ENCODE results near the gene PCNX1.
A peak's percentile ranks its signal among the peaks of the same experiment; 100 is the strongest.
"Not testable (repeated sequence)": the region's sequence is repeated elsewhere in the genome, so short reads cannot be mapped to it uniquely, and the experiment has no call there.

The PCNX1 gene

GRCh38 chr14:70917633-70918032 lies 10.4 kb downstream of the PCNX1 start:
- no peak for DNase-seq

- peak; percentile 37 for DNase-seq
Measured at GRCh38 chr14:70919774-70920173, 12.5 kb downstream of the PCNX1 start.

GRCh38 chr14:70920608-70921007 lies 13.3 kb downstream of the PCNX1 start:
- DNase-seq = no peak

GRCh38 chr14:70921669-70922068 lies 14.4 kb downstream of the PCNX1 start:
- no peak for DNase-seq

- DNase-seq = no peak
Measured at GRCh38 chr14:70924521-70924920, 17.3 kb downstream of the PCNX1 start.

GRCh38 chr14:70926235-70926830 lies 19.1 kb downstream of the PCNX1 start:
- no peak for DNase-seq

GRCh38 chr14:70931008-70931407 lies 23.7 kb downstream of the PCNX1 start:
- DNase-seq = no peak

GRCh38 chr14:70934084-70934483 lies 26.8 kb downstream of the PCNX1 start:
- no peak for DNase-seq

GRCh38 chr14:70934502-70935134 lies 27.4 kb downstream of the PCNX1 start:
- DNase-seq = peak; percentile 43

- DNase-seq = no peak
Measured at GRCh38 chr14:70935135-70935534, 27.9 kb downstream of the PCNX1 start.

- DNase-seq = not testable (repeated sequence)
Measured at GRCh38 chr14:70939693-70940092, 32.4 kb downstream of the PCNX1 start.

GRCh38 chr14:70941637-70942341 lies 34.5 kb downstream of the PCNX1 start:
- DNase-seq = not testable (repeated sequence)

GRCh38 chr14:70942342-70942706 lies 35.1 kb downstream of the PCNX1 start:
- DNase-seq = no peak

GRCh38 chr14:70942721-70943120 lies 35.5 kb downstream of the PCNX1 start:
- not testable (repeated sequence) for DNase-seq

- no peak for DNase-seq
Measured at GRCh38 chr14:70943838-70944237, 36.6 kb downstream of the PCNX1 start.

- no peak for DNase-seq
Measured at GRCh38 chr14:70947739-70948138, 40.5 kb downstream of the PCNX1 start.

- no peak for DNase-seq
Measured at GRCh38 chr14:70952485-70952884, 45.2 kb downstream of the PCNX1 start.

- no peak for DNase-seq
Measured at GRCh38 chr14:70954068-70954467, 46.8 kb downstream of the PCNX1 start.

GRCh38 chr14:70955543-70956480 lies 48.6 kb downstream of the PCNX1 start:
- DNase-seq = peak; percentile 40

GRCh38 chr14:70956511-70956910 lies 49.3 kb downstream of the PCNX1 start:
- DNase-seq = no peak

GRCh38 chr14:70957710-70958109 lies 50.5 kb downstream of the PCNX1 start:
- DNase-seq = no peak

- no peak for DNase-seq
Measured at GRCh38 chr14:70962935-70963334, 55.7 kb downstream of the PCNX1 start.

GRCh38 chr14:70964492-70964891 lies 57.2 kb downstream of the PCNX1 start:
- no peak for DNase-seq
